Osteocyte (in vitro differentiated cells): ENCODE measurements around the gene SMKR1. TPM values are rescaled to one million over a fixed set of nuclear protein-coding genes. Genes with fewer than 3 reads are reported as not detected.
"Not testable (repeated sequence)": the region's sequence is repeated elsewhere in the genome, so short reads cannot be mapped to it uniquely, and the experiment has no call there.

Source experiments
- DNase-seq: peaks from one replicate; pipeline ENCODE4 v3.0.0; 2021; ENCODE audit warnings: mixed read lengths; ENCODE audit not compliant: unreplicated experiment; ENCODE audit errors: extremely low spot score
- H3K27ac Mint-ChIP-seq: one replicate; pipeline ENCODE4 v1.8.0; 2021; ENCODE audit warnings: mild to moderate bottlenecking, mixed read lengths; ENCODE audit not compliant: unreplicated experiment
- H3K27me3 Mint-ChIP-seq: one replicate; pipeline ENCODE4 v1.8.0; 2021; ENCODE audit warnings: mixed read lengths; ENCODE audit not compliant: unreplicated experiment
- H3K36me3 Mint-ChIP-seq: one replicate; pipeline ENCODE4 v1.8.0; 2021; ENCODE audit warnings: mixed read lengths; ENCODE audit not compliant: unreplicated experiment
- H3K4me1 Mint-ChIP-seq: one replicate; pipeline ENCODE4 v1.8.0; 2021; ENCODE audit warnings: mixed read lengths; ENCODE audit not compliant: unreplicated experiment
- H3K4me3 Mint-ChIP-seq: one replicate; pipeline ENCODE4 v1.8.0; 2021; ENCODE audit warnings: mild to moderate bottlenecking, moderate library complexity, mixed read lengths; ENCODE audit not compliant: unreplicated experiment
- H3K9me3 Mint-ChIP-seq: one replicate; pipeline ENCODE4 v1.8.0; 2021; ENCODE audit warnings: mixed read lengths; ENCODE audit not compliant: unreplicated experiment
- total RNA-seq: library from RNA; stranded (reverse); gene quantifications from 2 replicates; pipeline ENCODE4 v1.2.1, GENCODE V29; 2021
- TF ChIP-seq, protein P1 (sequence below): fragments of 200-600 bp; sonication (generic); IDR thresholded peaks from 2 replicates; pipeline ENCODE4 v1.5.0; 2021; ENCODE audit warnings: antibody characterized with exemption, mild to moderate bottlenecking, moderate library complexity

The SMKR1 gene
- total RNA-seq, 1 donor from 2014 or later = not detected

DNA sequence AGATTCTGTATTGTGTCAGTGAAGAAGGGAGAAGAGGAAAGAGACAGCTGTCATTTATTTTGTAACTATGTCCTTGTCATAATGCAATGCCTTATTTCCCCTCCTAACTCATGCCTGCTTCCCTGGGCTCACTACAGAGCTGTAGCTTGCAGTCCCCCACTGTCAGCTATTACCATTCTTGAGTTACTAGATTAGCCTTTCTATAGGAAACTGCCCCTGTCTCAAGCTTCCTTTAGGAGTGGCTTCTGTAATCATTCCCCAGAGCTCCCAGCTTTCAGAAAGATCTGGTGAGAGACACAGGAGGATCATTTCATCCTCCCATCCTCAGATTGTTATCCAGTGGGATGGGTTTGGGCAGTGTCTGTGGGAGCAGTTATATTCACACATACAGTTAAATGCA lies 32.4 kb upstream of the SMKR1 start:
- H3K36me3 Mint-ChIP-seq = no peaks in the 10 kb centered on the region
- no peaks in the 10 kb centered on the region for H3K9me3 Mint-ChIP-seq
- H3K4me3 Mint-ChIP-seq = no peak overlapping the region
- TF ChIP-seq, protein P1, sequence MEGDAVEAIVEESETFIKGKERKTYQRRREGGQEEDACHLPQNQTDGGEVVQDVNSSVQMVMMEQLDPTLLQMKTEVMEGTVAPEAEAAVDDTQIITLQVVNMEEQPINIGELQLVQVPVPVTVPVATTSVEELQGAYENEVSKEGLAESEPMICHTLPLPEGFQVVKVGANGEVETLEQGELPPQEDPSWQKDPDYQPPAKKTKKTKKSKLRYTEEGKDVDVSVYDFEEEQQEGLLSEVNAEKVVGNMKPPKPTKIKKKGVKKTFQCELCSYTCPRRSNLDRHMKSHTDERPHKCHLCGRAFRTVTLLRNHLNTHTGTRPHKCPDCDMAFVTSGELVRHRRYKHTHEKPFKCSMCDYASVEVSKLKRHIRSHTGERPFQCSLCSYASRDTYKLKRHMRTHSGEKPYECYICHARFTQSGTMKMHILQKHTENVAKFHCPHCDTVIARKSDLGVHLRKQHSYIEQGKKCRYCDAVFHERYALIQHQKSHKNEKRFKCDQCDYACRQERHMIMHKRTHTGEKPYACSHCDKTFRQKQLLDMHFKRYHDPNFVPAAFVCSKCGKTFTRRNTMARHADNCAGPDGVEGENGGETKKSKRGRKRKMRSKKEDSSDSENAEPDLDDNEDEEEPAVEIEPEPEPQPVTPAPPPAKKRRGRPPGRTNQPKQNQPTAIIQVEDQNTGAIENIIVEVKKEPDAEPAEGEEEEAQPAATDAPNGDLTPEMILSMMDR = no peak
- H3K27ac Mint-ChIP-seq = no peak overlapping the region
- H3K27me3 Mint-ChIP-seq = no peaks in the 10 kb centered on the region
- DNase-seq = no peak
- H3K4me1 Mint-ChIP-seq = no peaks in the 10 kb centered on the region

DNA sequence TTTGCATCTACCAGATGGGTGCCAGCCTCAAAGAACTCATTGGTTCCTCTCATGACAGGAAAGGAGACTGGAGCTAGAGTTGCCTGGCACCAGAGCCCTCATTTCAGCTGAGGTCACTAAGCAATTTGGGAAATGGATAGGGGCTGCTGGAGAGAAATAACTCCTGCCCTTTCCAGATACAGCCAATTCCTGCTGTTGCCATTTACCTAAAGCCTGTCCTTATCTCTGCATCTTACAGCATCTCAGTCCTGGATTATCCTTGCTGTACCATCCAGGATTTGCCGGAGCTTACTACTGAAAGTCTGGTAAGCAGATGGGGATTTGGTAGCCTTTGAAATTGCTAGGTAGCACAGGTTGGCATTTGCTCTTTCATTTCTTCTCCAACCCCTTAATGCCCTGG lies 31.9 kb upstream of the SMKR1 start:
- TF ChIP-seq, protein P1 = no peak
- H3K4me1 Mint-ChIP-seq = no peaks in the 10 kb centered on the region
- no peaks in the 10 kb centered on the region for H3K36me3 Mint-ChIP-seq
- no peak overlapping the region for H3K4me3 Mint-ChIP-seq
- H3K9me3 Mint-ChIP-seq = no peaks in the 10 kb centered on the region
- no peaks in the 10 kb centered on the region for H3K27me3 Mint-ChIP-seq
- no peak for DNase-seq
- H3K27ac Mint-ChIP-seq = no peak overlapping the region

DNA sequence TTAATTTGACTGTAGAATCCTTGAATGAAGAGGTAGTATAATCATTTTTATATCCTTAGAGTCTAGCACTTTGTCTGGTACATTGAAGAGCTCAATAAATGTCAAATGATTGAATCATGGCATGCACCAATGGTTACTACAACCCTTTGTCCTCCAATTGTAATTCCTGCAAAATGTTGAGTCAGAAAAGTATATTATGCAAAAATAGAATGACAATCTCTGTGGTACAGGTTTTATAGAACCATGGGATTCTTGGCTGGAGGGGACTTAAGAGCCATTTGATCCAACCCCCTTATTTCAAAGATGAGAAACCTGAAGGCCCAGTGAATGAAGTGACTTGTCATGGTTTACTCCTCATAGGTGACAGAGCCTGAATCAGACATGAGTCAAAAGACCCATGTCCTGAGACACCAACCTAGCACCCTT lies 30.9 kb upstream of the SMKR1 start:
- no peaks in the 10 kb centered on the region for H3K9me3 Mint-ChIP-seq
- H3K4me1 Mint-ChIP-seq = no peaks in the 10 kb centered on the region
- DNase-seq = no peak
- no peak overlapping the region for H3K27ac Mint-ChIP-seq
- no peaks in the 10 kb centered on the region for H3K27me3 Mint-ChIP-seq
- H3K36me3 Mint-ChIP-seq = no peaks in the 10 kb centered on the region
- TF ChIP-seq, protein P1 = no peak
- H3K4me3 Mint-ChIP-seq = no peak overlapping the region

DNA sequence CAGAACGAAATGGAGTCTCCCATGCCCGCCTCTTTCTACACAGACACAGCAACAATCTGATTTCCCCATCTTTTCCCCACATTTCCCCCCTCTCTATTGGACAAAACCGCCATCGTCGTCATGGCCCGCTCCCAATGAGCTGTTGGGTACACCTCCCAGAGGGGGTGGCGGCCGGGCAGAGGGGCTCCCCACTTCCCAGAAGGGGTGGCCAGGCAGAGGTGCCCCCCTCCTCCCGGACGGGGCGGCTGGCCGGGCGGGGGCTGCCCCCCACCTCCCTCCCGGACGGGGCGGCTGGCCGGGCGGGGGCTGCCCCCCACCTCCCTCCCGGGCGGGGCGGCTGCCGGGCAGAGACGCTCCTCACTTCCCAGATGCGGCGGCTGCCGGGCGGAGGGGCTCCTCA lies 26.4 kb upstream of the SMKR1 start:
- not testable (repeated sequence) for H3K27ac Mint-ChIP-seq, H3K27me3 Mint-ChIP-seq, H3K4me1 Mint-ChIP-seq, H3K9me3 Mint-ChIP-seq, H3K36me3 Mint-ChIP-seq, DNase-seq, H3K4me3 Mint-ChIP-seq

DNA sequence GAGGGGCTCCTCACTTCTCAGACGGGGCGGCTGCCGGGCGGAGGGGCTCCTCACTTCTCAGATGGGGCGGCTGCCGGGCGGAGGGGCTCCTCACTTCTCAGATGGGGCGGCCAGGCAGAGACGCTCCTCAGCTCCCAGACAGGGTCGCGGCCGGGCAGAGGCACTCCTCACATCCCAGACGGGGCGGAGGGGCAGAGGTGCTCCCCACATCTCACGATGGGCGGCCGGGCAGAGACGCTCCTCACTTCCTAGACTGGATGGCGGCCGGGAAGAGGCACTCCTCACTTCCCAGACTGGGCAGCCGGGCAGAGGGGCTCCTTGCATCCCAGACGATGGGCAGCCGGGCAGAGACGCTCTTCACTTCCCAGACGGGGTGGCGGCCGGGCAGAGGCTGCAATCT lies 25.9 kb upstream of the SMKR1 start:
- not testable (repeated sequence) for H3K27me3 Mint-ChIP-seq, DNase-seq, H3K4me3 Mint-ChIP-seq, H3K27ac Mint-ChIP-seq, H3K9me3 Mint-ChIP-seq, H3K4me1 Mint-ChIP-seq, H3K36me3 Mint-ChIP-seq

DNA sequence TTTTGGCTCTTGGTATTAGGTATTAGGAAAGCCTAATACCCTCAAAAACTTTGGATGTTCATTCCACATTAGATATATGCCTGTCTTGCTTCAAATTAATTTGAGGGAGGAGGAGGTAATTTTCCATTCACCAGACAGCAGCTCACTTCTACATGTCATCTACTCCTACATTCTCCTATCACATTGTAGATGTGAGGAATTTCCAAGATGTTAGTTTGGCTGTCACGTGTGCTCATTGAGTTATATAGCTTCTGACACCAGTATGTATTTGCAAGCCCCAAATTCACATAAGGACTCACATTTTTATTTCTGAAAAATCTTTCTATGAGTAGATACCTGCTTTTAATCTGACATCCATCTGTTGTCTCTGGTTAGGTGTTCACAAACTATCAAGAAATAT lies 22.5 kb upstream of the SMKR1 start:
- H3K27me3 Mint-ChIP-seq = no peaks in the 10 kb centered on the region
- H3K36me3 Mint-ChIP-seq = no peaks in the 10 kb centered on the region
- no peaks in the 10 kb centered on the region for H3K4me1 Mint-ChIP-seq
- no peak overlapping the region for H3K27ac Mint-ChIP-seq
- no peak for DNase-seq
- H3K9me3 Mint-ChIP-seq = no peaks in the 10 kb centered on the region
- no peak overlapping the region for H3K4me3 Mint-ChIP-seq
- TF ChIP-seq, protein P1 = no peak
